Suprapubic skin (tissue), 4 donors: ENCODE measurements around the gene RDX. TPM values are rescaled to one million over a fixed set of nuclear protein-coding genes. Genes with fewer than 3 reads are reported as not detected.
"Not testable (repeated sequence)": the region's sequence is repeated elsewhere in the genome, so short reads cannot be mapped to it uniquely, and the experiment has no call there.

ENCODE experiments used
- DNase-seq, 2 donors: peaks; one replicate each; pipeline ENCODE4 v3.0.0-alpha.2; 2019; ENCODE audit warnings: low spot score in 2 of 2
- H3K27ac ChIP-seq: fragments of 200-600 bp; sonication (generic); one replicate; pipeline ENCODE4 v1.5.1; 2019
- H3K27me3 ChIP-seq: fragments of 200-600 bp; sonication (generic); one replicate; pipeline ENCODE4 v1.5.1; 2019
- H3K36me3 ChIP-seq: fragments of 200-600 bp; sonication (generic); one replicate; pipeline ENCODE4 v1.5.1; 2019
- H3K4me1 ChIP-seq: fragments of 200-600 bp; sonication (generic); one replicate; pipeline ENCODE4 v1.5.1; 2019
- H3K4me3 ChIP-seq: fragments of 200-600 bp; sonication (generic); one replicate; pipeline ENCODE4 v1.5.1; 2019; ENCODE audit warnings: mild to moderate bottlenecking
- H3K9me3 ChIP-seq: fragments of 200-600 bp; sonication (generic); one replicate; pipeline ENCODE4 v1.5.1; 2019
- CTCF ChIP-seq, 2 donors: fragments of 200-600 bp in 1 of 2; fragments of 450-650 bp in 1 of 2; sonication (generic) in 1 of 2; IDR thresholded peaks; one replicate each; pipeline ENCODE4 v1.5.1; 2016 to 2019; ENCODE audit warnings: antibody characterized with exemption in 2 of 2, mild to moderate bottlenecking in 1 of 2, moderate library complexity in 1 of 2
- EP300 ChIP-seq: sonication (generic); formaldehyde crosslinking; IDR thresholded peaks from one replicate; pipeline ENCODE4 v1.6.1; 2017; ENCODE audit warnings: antibody characterized with exemption
- POLR2A ChIP-seq, 2 donors: fragments of 450-650 bp; IDR thresholded peaks; one replicate each; pipeline ENCODE4 v1.6.1; 2017; ENCODE audit warnings: antibody characterized with exemption in 2 of 2, mild to moderate bottlenecking in 2 of 2, moderate library complexity in 2 of 2
- POLR2AphosphoS5 ChIP-seq, 3 donors: sonication (generic); formaldehyde crosslinking; IDR thresholded peaks; one replicate each; pipeline ENCODE4 v1.6.1; 2017; ENCODE audit warnings: antibody characterized with exemption in 3 of 3
- WGBS: methylation state at CpG from one replicate; pipeline ENCODE4 v1.1.5; 2018; 5-methylcytosine and 5-hydroxymethylcytosine counted together
- total RNA-seq, 4 donors: library from RNA; depleted of rRNA; stranded (reverse); fragments of >200 nt; gene quantifications; one replicate each; pipeline ENCODE4 v1.1.0, GENCODE V29; 2016

RDX gene
- total RNA-seq, 4 donors from 2014 or later = 24.8 to 46.4 (median 38.3) TPM

GRCh38 chr11:110314366-110315095, 18.1 kb upstream of the RDX start:
- H3K4me1 ChIP-seq = no peaks in the 10 kb centered on the region
- 88% methylated on average over 9 of the region's 9 CpGs for WGBS
- no peak overlapping the region for H3K27ac ChIP-seq
- H3K4me3 ChIP-seq = no peak overlapping the region
- no peak for DNase-seq
- H3K27me3 ChIP-seq = no peaks in the 10 kb centered on the region
- TF ChIP-seq CTCF (IDR thresholded peaks at IDR 0.05) (no peak), EP300 (no peak), POLR2AphosphoS5 (IDR thresholded peaks at IDR 0.05) (no peak), POLR2A (IDR thresholded peaks at IDR 0.05) (no peak)
- no peaks in the 10 kb centered on the region for H3K36me3 ChIP-seq
- no peaks in the 10 kb centered on the region for H3K9me3 ChIP-seq

- H3K4me1 ChIP-seq = no peaks in the 10 kb centered on the region
- no peaks in the 10 kb centered on the region for H3K36me3 ChIP-seq
- H3K9me3 ChIP-seq = no peaks in the 10 kb centered on the region
- H3K4me3 ChIP-seq = no peak overlapping the region
- no peak for DNase-seq
- no peak for TF ChIP-seq POLR2AphosphoS5 (IDR thresholded peaks at IDR 0.05)
- TF ChIP-seq POLR2A (IDR thresholded peaks at IDR 0.05) = no peak
- no peak for TF ChIP-seq CTCF (IDR thresholded peaks at IDR 0.05)
- no peak for TF ChIP-seq EP300
- H3K27me3 ChIP-seq = no peaks in the 10 kb centered on the region
- H3K27ac ChIP-seq = no peak overlapping the region
Observed at GRCh38 chr11:110312670-110313069, 16.3 kb upstream of the RDX start.

- no peaks in the 10 kb centered on the region for H3K36me3 ChIP-seq
- H3K4me3 ChIP-seq = no peak overlapping the region
- no peaks in the 10 kb centered on the region for H3K4me1 ChIP-seq
- WGBS = 83% methylated on average over 3 of the region's 3 CpGs
- TF ChIP-seq CTCF (IDR thresholded peaks at IDR 0.05) (no peak), POLR2A (IDR thresholded peaks at IDR 0.05) (no peak), EP300 (no peak), POLR2AphosphoS5 (IDR thresholded peaks at IDR 0.05) (no peak)
- no peak for DNase-seq
- no peak overlapping the region for H3K27ac ChIP-seq
- H3K27me3 ChIP-seq = no peaks in the 10 kb centered on the region
- H3K9me3 ChIP-seq = no peaks in the 10 kb centered on the region
Observed at GRCh38 chr11:110311783-110312579, 15.6 kb upstream of the RDX start.

- TF ChIP-seq CTCF (IDR thresholded peaks at IDR 0.05) (no peak), POLR2A (IDR thresholded peaks at IDR 0.05) (no peak), EP300 (no peak), POLR2AphosphoS5 (IDR thresholded peaks at IDR 0.05) (no peak)
- no peak for DNase-seq
- Histone ChIP-seq H3K27me3 (no peaks in the 10 kb centered on the region), H3K4me3 (no peak overlapping the region), H3K4me1 (peaks cover 5% of the 10 kb centered on the region), H3K27ac (no peak overlapping the region), H3K36me3 (no peaks in the 10 kb centered on the region), H3K9me3 (no peaks in the 10 kb centered on the region)
- WGBS = 74% methylated on average over 5 of the region's 5 CpGs
Observed at GRCh38 chr11:110308071-110308470, 11.7 kb upstream of the RDX start.

GRCh38 chr11:110306019-110306388, 9.6 kb upstream of the RDX start:
- H3K27ac ChIP-seq, DNase-seq, H3K4me3 ChIP-seq, H3K27me3 ChIP-seq, H3K4me1 ChIP-seq, H3K36me3 ChIP-seq, H3K9me3 ChIP-seq: not testable (repeated sequence)
- 80% methylated on average over 4 of the region's 4 CpGs for WGBS
